ENCODE measurements around the gene PLA2G1B.
"Not testable (repeated sequence)": the region's sequence is repeated elsewhere in the genome, so short reads cannot be mapped to it uniquely, and the experiment has no call there.

Gene PLA2G1B

GRCh38 chr12:120358412-120359100 is 31.0 kb upstream of the PLA2G1B start:
- DNase-seq (ENCODE audit: low read depth in 2 of 2) = no peak

GRCh38 chr12:120357104-120357503 is 29.5 kb upstream of the PLA2G1B start:
- DNase-seq (ENCODE audit: low read depth in 2 of 2) = no peak

GRCh38 chr12:120356567-120357030 is 29.0 kb upstream of the PLA2G1B start:
- DNase-seq (ENCODE audit: low read depth in 2 of 2) = peak; percentile 66 to 70

- no peak for DNase-seq (ENCODE audit: low read depth in 2 of 2)
Observed at GRCh38 chr12:120353556-120354317, 26.2 kb upstream of the PLA2G1B start.

GRCh38 chr12:120353136-120353535 is 25.6 kb upstream of the PLA2G1B start:
- no peak for DNase-seq (ENCODE audit: low read depth in 2 of 2)

- no peak for DNase-seq (ENCODE audit: low read depth in 2 of 2)
Observed at GRCh38 chr12:120352117-120352516, 24.5 kb upstream of the PLA2G1B start.

GRCh38 chr12:120350576-120351350 is 23.2 kb upstream of the PLA2G1B start:
- no peak for DNase-seq (ENCODE audit: low read depth in 2 of 2)

GRCh38 chr12:120347766-120348165 is 20.2 kb upstream of the PLA2G1B start:
- DNase-seq (ENCODE audit: low read depth in 2 of 2) = no peak

GRCh38 chr12:120346681-120347080 is 19.1 kb upstream of the PLA2G1B start:
- no peak for DNase-seq (ENCODE audit: low read depth in 2 of 2)

GRCh38 chr12:120346031-120346430 is 18.5 kb upstream of the PLA2G1B start:
- DNase-seq (ENCODE audit: low read depth in 2 of 2) = no peak

GRCh38 chr12:120343692-120344091 is 16.1 kb upstream of the PLA2G1B start:
- no peak for DNase-seq (ENCODE audit: low read depth in 2 of 2)

- no peak for DNase-seq (ENCODE audit: low read depth in 2 of 2)
Observed at GRCh38 chr12:120343039-120343537, 15.5 kb upstream of the PLA2G1B start.

- DNase-seq (ENCODE audit: low read depth in 2 of 2) = no peak
Observed at GRCh38 chr12:120342175-120343038, 14.8 kb upstream of the PLA2G1B start.

GRCh38 chr12:120339256-120339655 is 11.7 kb upstream of the PLA2G1B start:
- DNase-seq (ENCODE audit: low read depth in 2 of 2) = no peak

GRCh38 chr12:120337730-120338129 is 10.2 kb upstream of the PLA2G1B start:
- DNase-seq (ENCODE audit: low read depth in 2 of 2) = no peak

GRCh38 chr12:120336392-120336791 is 8.8 kb upstream of the PLA2G1B start:
- not testable (repeated sequence) for DNase-seq (ENCODE audit: low read depth in 2 of 2)

- DNase-seq (ENCODE audit: low read depth in 2 of 2) = peak in 1 of 2 donors; percentile 37
Observed at GRCh38 chr12:120335447-120335846, 7.9 kb upstream of the PLA2G1B start.

- DNase-seq (ENCODE audit: low read depth in 2 of 2) = no peak
Observed at GRCh38 chr12:120332523-120332922, 4.9 kb upstream of the PLA2G1B start.

GRCh38 chr12:120332041-120332440 is 4.5 kb upstream of the PLA2G1B start:
- DNase-seq (ENCODE audit: low read depth in 2 of 2) = no peak

- no peak for DNase-seq (ENCODE audit: low read depth in 2 of 2)
Observed at GRCh38 chr12:120331390-120331789, 3.8 kb upstream of the PLA2G1B start.

GRCh38 chr12:120328228-120328627 is 649 bp upstream of the PLA2G1B start:
- DNase-seq (ENCODE audit: low read depth in 2 of 2) = no peak

Measured in stimulated activated CD8-positive, alpha-beta memory T cell treated with anti-CD3 and anti-CD28 coated beads, Interleukin-2, amount 100 ng/mL, for 48 hours (primary cell).